HG03378 (cell line): Measurements from ENCODE around the gene NMD3.
"Not testable (repeated sequence)": the region's sequence is repeated elsewhere in the genome, so short reads cannot be mapped to it uniquely, and the experiment has no call there.

Source experiments
- ATAC-seq: cut with Tn5 transposase; IDR thresholded peaks from one replicate; pipeline ENCODE4 v1.9.1; 2021; ENCODE audit warnings: mild to moderate bottlenecking, moderate library complexity; ENCODE audit not compliant: unreplicated experiment

NMD3 gene

DNA sequence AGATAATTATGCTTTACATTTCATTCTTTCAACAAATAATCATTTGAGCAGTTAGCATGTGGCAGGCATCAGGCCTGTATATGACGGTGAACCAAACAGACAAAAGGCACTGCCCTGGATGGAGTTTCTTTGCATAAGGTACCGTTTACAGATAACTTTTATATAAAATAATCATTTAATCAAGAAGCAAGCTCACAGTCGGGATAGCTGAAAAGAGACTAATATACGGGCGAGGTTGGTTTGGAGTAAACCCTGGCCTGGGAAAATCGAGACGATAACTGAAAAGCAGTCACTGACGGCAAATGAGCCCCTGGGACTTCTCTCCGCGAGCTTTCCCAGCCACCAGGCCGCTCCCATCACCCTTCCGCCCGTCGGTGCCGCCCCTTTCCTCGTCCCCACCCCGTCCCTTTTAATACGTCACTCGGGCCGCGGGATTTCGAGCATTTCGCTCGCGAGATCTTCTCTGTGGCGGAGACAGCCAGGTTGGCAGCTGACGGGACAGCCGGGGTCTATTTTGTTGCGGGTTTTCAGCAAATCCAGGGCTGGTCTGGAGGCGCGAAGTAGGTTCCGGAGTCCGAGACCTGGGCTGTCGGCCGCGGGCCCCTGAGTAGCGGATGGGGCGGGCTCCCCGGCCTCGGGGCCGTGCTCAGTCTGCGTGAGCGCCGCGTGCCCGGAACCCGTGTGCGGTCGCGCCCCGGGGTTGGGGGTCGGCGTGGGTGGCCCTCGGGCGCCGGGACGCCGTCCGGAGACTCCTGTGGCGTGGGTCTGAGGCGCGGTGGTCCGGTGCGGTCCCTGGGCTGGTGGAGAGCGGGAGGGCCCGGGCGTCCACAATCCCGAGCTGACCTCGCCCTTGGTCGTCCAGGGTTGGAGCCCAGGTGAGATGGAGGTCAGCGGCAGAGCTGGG is at the start of gene NMD3:
TSS of gene NMD3 (plus strand) at position 462 of the 904 bp plus-strand sequence. CDS start 703 bp downstream, outside the sequence.
- peak; percentile 94 for ATAC-seq

DNA sequence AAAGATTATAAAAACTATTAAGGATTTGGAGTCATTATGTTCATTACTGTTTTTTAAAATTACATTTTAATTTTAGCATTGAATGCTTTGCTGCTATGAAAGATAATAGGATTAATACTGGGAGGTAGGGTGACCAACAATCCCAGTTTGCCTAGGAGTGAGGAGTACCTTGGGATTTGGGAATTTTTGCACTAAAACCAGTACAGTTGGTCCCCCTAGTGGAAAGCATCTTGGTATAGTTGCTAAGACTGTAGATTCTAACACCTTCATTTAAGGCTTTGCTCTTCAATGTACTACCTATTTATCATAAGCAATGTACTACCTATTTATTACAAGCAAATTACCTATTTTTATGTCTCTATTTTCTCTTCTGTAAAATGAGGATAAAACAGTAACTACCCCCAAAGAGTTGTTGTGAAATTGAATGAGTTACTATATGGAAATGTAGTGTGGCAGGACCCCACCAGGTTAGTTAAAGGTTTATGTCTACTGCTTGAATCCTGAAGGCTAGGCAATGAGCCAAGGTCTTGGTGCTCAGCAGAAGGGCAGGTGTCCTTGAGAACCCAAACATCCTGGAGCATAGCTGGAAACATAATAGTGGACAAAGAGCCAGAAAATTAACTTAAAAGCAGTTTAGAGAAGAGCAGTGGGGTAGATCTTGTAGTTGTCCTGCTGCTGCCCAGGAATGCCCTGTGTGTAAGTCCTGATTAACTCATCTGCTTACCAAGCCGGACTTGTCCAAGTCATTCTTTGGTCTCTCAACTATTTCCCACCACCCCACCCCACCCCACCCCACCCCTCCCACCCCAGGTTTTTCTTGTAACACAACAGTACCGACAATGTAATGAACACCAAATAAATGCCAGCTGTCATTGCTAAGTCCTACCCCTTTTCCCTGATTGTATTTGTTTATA is 49.2 kb upstream of the NMD3 start:
- no peak for ATAC-seq

DNA sequence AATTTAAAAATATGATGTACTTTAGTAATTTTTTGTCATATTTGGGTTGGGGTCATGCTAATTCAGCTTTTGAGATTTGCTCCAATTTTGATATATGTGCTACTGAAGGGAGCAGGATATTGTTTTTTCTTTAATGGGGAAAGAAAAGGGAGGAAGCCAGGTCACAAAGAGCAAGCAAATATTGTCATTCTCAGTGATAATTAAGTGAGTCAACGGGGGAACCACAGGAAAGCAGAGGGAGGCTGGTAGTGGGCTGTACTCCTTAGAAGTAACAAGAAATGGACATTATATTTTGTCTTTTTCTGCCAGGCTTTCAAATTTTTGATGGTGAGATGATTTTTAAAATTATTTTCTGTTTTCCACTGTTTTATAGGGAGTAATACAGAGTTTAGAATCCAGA is 45.6 kb upstream of the NMD3 start:
- no peak for ATAC-seq

DNA sequence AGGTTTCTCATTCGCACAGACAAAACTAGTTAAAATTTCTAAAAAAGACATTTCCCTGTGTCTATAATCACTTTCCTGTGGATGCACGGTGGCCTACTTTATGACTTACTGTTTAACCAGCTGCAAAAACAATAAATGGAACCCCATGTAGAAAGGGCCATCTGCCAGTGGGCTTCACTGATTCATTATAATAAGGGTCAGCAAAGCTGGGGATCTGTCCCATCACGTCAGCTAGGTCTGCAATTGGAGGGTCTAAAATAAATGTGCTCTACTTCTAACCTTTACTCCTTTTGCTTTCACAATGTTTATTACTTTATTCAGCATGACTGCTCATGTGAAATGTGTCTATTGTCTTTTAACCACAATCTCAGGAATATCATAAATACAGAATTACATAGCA is 43.1 kb upstream of the NMD3 start:
- ATAC-seq = no peak

DNA sequence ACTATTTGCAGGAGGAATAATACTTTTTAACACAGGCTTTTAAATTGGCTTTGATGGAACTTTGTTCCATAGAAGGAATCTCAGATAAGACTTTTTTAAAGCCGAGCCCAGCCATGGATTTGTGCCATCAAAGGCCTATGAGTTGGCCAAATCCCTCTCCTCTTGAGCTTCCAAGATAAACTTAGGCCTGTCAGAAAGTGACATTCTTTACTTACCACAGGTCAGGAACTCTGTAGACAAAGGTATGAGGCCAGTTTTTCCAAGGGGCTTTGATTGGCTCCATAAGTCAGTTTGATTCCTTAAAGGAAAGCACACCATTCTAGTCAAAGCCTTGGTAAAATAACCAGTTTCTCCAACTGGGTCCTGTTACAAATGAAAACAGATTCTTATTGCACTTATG is 39.7 kb upstream of the NMD3 start:
- not testable (repeated sequence) for ATAC-seq

DNA sequence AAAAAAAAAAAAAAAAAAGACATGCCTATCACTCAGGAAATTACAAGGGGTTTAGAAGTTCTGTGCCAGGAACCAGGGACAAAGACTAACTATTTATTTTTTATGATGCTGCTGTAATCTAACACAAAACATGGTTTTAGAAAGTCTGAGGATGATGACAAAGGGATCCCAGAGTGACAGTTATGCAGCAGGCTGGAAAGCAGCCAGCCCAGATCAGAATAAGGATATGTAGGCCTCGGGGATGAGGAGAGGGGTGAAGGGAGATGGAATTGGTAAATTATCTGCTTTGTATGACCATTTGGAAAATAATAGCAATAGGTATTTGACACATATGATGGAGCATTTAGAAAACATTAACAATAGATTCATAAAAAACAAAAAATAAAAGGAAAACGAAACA is 34.1 kb upstream of the NMD3 start:
- no peak for ATAC-seq

DNA sequence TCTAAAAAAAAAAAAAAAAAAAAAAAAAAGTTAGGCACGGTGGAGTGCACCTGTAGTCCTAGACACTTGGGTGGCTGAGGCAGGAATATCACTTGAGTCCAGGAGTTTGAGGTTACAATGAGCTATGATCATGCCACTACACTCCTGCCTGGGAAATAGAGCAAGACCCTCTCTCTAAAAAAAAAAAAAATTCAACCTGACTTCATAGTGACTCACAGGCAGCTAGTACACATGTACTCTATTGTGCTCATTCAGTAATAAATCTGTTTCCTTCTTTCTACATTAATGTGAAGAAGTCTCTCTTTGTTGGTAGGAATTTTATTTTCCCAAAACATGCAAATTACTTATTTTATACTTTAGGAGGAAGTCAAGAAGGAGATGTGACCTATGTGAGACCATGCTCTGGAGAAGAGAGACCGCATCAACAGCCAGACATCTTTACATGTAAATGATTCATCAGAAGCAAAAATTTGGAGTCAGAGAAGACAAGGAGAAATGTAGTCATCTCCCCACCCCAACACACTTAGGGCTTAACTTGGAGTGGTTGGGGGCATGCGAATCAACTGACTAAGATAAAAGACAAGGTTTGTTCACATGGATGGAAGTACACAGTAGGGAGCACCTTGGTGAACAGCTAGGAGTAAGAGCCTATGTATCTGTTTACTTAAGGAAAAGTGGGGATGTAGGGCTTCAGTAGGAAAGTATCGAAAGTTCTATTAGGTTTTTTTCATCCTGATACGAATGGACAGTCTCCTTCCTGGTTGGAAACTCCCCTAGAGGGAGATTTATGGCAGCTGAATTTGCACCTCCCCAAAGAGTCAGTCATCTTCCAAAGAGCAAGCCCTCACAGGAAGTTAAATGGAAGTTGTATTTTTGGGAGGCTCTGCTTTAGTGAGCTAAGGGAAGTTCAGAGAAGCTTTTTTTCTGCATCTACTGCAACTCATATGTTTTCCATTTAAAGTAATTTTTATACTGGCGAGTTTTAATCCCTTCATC is 23.0 kb upstream of the NMD3 start:
- no peak for ATAC-seq

DNA sequence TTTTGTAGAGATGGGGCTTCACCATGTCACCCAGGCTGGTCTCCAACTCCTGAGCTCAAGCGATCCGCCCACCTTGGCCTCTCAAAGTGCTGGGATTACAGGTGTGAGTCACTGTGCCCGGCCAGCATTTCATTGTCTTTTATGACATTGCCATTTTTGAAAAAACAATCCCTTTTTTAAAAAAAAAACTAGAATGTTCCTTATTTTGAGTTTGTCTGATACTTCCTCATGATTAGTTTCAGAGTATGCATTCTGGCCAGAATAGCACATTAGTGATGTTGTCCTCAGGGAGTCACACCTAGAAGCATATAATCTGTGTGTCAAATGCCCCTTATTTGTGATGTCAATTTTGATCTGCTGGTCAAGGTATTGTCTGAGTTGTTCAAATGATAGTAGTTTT is 21.2 kb upstream of the NMD3 start:
- ATAC-seq = no peak

DNA sequence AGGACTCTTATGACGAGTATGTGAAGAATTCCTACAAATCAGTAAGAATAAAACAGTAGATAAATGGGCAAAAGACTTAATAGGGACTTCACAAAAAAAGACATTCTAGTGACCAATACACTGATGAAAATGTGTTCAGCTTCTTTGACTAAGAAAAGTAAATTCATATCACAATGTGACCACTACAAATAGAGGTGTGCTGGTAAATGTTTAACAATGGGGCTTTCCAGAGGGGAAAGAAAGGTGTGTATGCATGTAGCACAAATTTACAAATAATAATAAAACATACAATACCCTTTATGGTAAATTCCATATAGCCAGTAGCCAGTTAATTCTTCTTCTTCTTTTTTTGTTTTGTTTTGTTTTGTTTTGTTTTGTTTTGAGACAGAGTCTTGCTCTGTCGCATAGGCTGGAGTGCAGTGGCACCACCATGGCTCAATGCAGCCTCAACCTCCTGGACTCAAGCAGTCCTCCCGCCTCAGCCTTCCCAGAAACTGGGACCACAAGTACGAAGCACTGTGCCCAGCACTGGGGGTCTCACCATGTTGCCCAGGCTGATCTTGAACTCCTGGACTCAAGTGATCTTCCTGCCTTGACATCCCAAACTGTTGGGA is 17.5 kb upstream of the NMD3 start:
- ATAC-seq = peak; percentile 91

DNA sequence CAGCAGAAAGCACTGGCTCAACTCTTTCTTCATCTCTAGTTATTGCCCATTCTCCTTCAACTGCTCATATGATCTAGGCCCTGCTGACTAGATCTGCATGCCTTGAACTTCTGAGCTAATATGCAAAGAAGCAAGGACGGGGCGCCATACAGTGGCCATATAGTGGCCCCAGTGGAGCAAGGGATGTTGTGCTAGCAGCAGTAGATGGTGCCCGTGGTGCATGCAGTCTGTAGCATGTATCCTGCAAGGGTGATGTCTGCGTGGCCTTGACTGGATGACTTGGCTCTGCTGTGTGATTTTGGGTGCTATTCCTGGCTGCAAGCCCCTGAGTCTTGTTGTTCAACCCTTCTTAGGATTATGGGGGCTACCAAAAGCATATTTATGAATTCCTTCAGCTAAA is 12.2 kb upstream of the NMD3 start:
- ATAC-seq = no peak

DNA sequence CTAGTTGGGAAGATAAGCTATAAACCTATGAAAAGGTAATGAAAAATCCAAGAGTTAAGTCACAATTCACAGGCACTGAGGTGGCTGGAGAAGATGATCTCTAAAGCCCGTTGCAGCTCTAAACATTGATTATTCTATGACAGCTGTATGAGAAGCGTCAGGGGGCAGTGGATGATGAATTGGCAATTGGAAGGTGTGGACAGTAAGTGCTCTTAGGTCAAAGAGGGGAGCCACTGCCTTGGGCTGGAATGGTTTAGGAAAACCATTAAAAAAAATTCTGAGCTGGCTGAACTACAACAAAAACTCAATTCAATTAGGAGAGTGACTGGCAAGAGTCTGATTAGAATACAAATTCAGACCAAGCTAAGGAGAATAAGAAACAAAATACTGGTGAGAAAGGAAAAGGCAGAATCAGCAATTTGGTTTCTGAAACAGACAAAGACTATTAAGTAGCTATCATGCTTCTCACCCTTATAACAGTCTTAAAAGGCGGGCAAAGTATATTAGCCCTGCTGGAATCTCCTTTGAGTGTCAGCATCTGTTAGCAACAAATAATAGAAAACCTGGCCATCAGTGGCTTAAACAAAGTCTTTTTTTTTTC is 8.8 kb upstream of the NMD3 start:
- no peak for ATAC-seq

DNA sequence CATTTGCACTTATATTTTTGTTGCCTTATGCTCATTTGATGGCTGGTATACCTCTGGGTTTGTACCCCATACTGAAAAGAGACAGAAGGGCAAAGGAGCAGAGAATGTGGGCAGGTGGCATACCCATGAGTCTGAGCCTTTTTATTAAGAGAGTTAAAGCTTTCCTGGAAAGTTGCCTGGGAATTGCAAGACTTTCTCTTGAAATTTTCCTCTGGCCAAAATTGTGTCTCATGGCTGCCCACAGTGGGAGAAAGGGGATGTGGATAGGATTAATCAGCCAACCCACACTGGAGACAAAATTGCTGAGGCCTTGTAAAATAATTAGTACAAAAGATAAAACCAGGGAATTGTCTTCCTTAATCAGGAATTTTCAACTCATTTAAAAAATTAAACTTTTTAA is 8.2 kb upstream of the NMD3 start:
- ATAC-seq = no peak

DNA sequence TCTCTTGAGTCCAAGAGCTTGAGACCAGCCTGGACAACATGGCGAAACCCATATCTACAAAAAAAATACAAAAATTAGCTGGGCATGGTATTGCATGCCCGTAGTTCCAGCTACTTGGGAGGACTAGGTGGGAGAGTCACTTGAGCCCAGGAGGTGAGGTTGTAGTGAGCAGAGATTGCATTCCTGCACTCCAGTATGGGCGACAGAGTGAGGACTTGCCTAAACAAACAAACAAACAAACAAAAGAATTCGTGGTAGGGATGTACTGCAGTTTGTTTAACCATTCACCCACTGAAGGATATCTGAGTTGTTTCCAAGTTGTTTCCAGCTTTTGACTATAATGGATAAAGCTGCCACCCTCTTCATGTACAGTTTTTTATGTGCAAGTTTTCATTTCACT is 7.5 kb upstream of the NMD3 start:
- ATAC-seq = no peak

DNA sequence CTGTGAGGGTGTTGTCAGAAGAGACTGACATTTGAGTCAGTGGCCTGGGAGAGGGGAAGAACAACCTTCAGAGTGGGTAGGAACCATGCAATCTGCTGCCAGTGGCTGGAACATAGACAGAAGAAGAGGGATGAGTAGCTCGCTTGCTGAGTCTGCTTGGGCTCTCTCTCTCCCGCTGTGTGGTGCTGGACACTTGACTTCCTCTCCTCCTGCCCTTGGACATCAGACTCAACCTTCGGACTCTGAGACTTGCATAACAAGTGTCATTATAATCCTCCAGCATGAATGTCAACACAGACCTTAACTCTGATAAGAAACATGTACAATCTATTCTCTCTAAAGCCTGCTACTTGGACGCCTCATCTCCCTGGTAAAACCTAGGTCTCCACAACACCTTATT is 5.9 kb upstream of the NMD3 start:
- ATAC-seq = no peak

DNA sequence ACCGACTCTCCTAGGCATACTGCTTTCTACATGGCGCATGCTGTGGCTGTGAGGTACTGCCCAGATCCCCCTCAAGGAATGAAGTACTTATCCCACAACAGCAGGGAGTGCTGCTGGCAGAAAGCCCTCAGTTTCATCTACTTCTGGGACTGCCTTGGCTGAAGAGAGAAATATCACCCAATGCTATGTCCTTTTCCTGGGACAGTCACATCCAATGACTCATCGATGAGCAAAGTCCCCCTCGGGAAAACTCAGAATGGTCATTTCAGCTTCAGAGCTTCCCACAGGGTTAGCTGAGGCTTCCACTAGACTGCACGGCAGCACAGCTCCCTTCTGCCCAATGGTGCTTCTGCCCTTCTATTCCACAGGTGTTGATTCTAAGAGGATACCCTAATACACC is 3.6 kb upstream of the NMD3 start:
- no peak for ATAC-seq

DNA sequence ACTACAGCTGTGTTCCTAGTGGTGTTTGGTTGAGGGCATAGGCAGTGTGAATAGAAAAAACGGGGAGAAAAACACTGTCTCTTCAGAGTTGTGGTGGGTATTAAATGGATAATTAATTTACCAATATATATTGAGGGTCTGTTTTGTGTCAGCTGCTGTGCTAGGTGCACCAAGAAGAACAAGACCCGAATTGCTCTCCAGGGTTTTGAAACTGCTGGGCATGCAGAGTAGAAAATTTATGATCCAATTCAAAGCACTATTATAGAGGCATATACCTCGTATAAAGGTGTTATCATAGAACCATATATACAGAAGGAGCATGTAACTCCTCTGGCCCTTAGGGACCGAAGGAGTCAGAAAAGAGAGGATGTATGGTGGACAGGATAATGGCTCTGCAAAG is 1.6 kb upstream of the NMD3 start:
- no peak for ATAC-seq

DNA sequence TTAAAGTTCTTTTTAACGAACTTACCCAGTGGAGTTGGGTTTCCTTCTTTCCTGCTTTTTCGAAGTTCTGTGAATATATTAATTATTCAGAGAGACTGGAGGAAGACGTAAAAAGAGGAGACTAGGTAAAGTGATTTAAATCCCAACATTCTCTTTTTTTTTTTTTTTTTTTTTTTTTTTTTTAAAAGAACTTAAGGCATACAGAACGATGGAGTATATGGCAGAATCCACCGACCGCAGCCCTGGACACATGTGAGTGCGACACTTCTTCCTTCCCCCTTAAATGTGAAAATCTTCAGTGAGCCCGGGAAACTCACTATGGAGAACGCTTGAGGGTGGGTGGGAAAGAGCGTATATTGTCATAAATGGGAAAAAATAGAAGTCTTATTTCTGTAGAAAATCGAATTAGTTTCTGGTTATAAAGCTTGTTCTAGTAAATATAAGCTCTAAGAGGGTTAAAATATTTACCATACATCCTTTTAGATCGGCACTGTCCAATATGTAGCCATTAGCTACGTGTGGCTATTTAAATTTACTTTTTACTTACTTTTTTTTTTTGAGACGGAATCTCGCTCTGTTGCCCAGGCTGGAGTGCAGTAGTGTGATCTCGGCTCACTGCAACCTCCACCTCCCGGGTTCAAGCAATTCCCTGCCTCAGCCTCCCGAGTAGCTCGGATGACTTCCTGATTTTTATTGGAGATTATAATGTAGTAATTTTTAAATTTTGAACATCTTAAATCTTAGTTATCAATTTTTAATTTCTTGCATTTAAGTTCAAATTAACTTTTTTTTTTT is 892 bp downstream of the NMD3 start:
- peak; percentile 27 for ATAC-seq

DNA sequence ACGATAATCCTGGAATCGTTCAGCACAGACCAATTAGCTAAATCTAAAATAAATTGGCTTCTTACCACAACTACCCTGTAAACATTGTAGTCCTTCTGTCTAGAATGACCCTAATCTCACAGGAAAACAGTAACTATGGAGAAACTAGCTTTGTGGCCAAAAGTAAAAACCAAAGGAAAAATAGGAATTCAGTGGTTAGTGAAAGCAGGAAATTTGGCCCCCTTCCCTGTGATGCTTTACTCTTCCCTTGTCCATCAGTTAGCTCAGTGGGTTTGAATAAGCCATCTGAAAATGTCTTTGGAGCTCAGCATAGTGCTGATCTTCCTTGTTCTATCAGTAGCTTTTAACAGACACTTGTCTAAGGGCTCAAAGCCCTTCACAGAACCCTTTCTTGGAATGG is 1.6 kb downstream of the NMD3 start:
- no peak for ATAC-seq

DNA sequence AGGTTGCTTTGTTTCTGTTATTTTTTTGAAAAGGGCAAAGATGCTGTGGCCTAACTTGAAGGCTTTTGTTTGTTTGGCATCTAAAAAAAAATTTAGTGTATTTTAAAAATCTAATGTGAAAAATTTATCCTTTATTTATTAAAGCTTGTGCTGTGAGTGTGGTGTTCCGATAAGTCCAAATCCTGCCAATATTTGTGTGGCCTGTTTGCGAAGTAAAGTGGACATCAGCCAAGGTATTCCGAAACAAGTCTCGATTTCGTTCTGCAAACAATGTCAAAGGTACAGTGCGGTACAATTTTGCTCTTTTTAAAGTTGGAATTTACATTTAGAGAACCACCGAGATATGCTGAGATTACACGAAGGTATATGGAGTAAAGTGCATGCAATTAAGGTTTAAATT is 3.7 kb downstream of the NMD3 start:
- ATAC-seq = no peak
